GM12864 (cell line): Measurements from ENCODE around the gene KCNQ1.
"Not testable (repeated sequence)": the region's sequence is repeated elsewhere in the genome, so short reads cannot be mapped to it uniquely, and the experiment has no call there.

Source experiments
- DNase-seq: peaks from one replicate; pipeline ENCODE4 v3.0.0-alpha.2; 2011; ENCODE audit warnings: low read depth
- H3K4me3 ChIP-seq: 2 replicates; pipeline ENCODE4 v1.5.1; 2011; ENCODE audit warnings: mild to moderate bottlenecking, low read depth, low read length, control low read depth
- TF ChIP-seq, protein P1 (sequence below): IDR thresholded peaks from 2 replicates; pipeline ENCODE4 v1.5.1; 2011; ENCODE audit warnings: low read depth, mild to moderate bottlenecking, moderate library complexity, low read length, control low read depth, inconsistent platforms; ENCODE audit errors: missing control alignments

The KCNQ1 gene

DNA sequence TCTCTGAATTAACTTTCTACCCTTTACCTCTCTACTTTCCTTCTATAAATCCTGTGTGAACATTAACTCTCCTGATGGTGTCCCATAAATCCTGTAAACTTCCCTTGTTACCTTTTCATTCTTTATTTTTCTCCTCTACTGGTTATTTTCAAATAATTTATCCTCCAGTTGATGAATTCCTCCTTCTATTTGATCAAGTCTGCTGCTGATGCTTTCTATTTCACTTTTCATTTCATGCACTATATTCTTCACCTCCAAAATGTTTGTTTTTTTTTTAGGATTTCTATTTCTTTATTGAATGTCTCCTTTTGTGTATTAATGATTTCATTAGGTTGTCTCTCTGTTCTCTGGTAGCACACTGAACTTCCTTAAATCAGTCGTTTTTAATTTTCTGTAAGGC, 186.4 kb downstream of the KCNQ1 start:
- H3K4me3 ChIP-seq: no peak overlapping the region
- TF ChIP-seq, protein P1, sequence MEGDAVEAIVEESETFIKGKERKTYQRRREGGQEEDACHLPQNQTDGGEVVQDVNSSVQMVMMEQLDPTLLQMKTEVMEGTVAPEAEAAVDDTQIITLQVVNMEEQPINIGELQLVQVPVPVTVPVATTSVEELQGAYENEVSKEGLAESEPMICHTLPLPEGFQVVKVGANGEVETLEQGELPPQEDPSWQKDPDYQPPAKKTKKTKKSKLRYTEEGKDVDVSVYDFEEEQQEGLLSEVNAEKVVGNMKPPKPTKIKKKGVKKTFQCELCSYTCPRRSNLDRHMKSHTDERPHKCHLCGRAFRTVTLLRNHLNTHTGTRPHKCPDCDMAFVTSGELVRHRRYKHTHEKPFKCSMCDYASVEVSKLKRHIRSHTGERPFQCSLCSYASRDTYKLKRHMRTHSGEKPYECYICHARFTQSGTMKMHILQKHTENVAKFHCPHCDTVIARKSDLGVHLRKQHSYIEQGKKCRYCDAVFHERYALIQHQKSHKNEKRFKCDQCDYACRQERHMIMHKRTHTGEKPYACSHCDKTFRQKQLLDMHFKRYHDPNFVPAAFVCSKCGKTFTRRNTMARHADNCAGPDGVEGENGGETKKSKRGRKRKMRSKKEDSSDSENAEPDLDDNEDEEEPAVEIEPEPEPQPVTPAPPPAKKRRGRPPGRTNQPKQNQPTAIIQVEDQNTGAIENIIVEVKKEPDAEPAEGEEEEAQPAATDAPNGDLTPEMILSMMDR: no peak
- DNase-seq: no peak

DNA sequence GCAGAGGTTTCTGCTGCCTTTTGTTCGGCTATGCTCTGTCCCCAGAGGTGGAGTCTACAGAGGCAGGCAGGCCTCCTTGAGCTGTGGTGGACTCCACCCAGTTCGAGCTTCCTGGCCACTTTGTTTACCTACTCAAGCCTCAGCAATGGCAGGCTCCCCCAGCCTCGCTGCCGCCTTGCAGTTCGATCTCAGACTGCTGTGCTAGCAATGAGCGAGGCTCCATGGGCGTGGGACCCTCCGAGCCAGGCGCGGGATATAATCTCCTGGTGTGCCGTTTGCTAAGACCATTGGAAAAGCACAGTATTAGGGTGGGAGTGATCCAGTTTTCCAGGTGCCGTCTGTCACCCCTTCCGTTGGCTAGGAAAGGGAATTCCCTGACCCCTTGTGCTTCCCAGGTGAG, 195.0 kb downstream of the KCNQ1 start:
- not testable (repeated sequence) for DNase-seq, H3K4me3 ChIP-seq

- TF ChIP-seq, protein P1: no peak
- H3K4me3 ChIP-seq: no peak overlapping the region
- no peak for DNase-seq
These were observed 196.8 kb downstream of the KCNQ1 start for GRCh38 chr11:2641623-2642022.

DNA sequence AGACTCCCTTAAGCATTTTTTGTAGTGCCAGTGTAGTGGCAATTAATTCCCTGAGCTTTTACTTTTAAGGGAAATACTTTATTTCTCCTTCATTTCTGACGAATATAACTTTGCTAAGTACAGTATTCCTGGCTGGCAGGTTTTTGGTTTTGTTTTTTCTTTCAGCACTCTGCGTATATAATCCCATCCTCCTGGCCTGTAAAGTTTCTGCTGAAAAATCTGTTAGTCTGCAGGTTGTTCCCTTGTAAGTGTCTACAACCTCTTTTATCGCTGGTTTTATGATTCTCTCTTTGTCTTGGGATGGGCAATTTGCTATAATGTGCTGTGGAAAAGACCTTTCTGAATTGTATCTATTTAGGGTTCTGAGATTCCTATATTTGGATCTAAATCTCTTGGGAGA, 198.9 kb downstream of the KCNQ1 start:
- TF ChIP-seq, protein P1: no peak
- no peak for DNase-seq
- H3K4me3 ChIP-seq: no peak overlapping the region

DNA sequence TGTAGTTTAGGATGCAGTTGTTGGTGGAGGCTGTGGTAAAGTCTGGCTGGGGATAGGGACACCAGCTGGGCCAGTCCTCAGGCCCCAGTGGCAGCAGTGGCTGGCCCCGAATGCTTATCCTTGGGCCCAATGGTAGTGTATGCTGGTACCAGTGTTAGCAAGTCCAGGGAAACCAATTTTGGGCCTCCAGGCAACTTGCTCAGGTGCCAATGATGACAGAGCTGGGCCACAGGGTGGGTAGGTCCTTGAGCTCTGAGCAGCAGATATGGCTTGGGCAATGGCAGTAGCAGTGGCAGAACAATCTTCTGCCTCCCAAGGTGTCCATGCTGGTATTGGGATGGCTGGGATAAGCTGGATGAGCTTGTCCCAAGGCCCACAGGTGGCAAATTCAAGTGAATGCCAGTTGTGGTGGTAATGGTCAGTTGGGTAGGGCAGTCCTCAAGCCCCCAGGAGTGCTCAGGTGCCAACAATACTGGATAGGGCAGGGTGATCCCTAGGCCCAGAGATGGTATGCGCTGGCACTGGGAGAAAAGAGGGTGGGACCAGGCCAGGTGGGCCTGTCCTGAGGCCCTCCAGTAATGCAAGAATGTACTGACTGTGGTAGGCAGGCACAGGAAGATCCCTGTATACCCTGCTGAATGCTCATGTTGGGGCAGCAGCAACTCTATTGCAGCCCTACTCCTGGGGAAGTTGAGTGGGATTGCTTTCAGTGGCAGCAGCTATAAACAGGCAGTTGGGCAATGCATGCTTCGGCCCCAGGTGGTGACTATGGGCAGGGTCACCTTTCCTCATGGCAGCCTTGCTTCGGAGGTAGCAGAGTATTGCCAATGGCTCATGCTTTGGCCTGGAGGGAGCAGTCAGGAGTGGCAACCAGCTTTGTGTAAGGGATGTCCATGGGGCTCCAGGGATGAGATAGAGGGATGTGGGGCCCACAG, 200.3 kb downstream of the KCNQ1 start:
- TF ChIP-seq, protein P1: no peak
- no peak for DNase-seq

GRCh38 chr11:2645779-2646118, 200.9 kb downstream of the KCNQ1 start:
- DNase-seq: no peak
- TF ChIP-seq, protein P1: no peak
- H3K4me3 ChIP-seq: no peak overlapping the region

More for the DNA sequence above, 200.3 kb downstream of the KCNQ1 start:
- no peak overlapping the region for H3K4me3 ChIP-seq

GRCh38 chr11:2647167-2647566, 202.4 kb downstream of the KCNQ1 start:
- TF ChIP-seq, protein P1: no peak
- no peak overlapping the region for H3K4me3 ChIP-seq
- no peak for DNase-seq
